Liver (tissue), 9 donors: ENCODE results near the gene CATSPER1. TPM values are rescaled to one million over a fixed set of nuclear protein-coding genes. Genes with fewer than 3 reads are reported as not detected.

Source experiments
- DNase-seq: peaks from one replicate; pipeline ENCODE4 v3.0.0-alpha.2; 2017; ENCODE audit warnings: low spot score
- H3K27ac ChIP-seq, 2 donors: one replicate each; pipeline ENCODE4 v1.7.0; 2013; ENCODE audit warnings: inconsistent platforms in 2 of 2, low read length in 2 of 2, control low read depth in 1 of 2, low read depth in 1 of 2, mild to moderate bottlenecking in 1 of 2
- H3K27me3 ChIP-seq, 4 donors: one replicate each; pipeline versions ENCODE4 v1.6.1 to v1.7.0; 2013; ENCODE audit warnings: low read length in 3 of 4, inconsistent platforms in 1 of 4, mild to moderate bottlenecking in 1 of 4, moderate library complexity in 1 of 4; ENCODE audit not compliant: control insufficient read depth in 4 of 4, insufficient read depth in 4 of 4
- H3K36me3 ChIP-seq, 4 donors: one replicate each; pipeline versions ENCODE4 v1.6.1 to v1.7.0; 2013; ENCODE audit warnings: low read length in 3 of 4, mild to moderate bottlenecking in 3 of 4, low read depth in 1 of 4, moderate library complexity in 1 of 4; ENCODE audit not compliant: control insufficient read depth in 4 of 4, insufficient read depth in 3 of 4
- H3K4me1 ChIP-seq, 4 donors: one replicate each; pipeline versions ENCODE4 v1.6.1 to v1.7.0; 2013; ENCODE audit warnings: low read length in 3 of 4, mild to moderate bottlenecking in 3 of 4, moderate library complexity in 1 of 4; ENCODE audit not compliant: control insufficient read depth in 4 of 4, insufficient read depth in 4 of 4
- H3K4me3 ChIP-seq, 3 donors: one replicate each; pipeline versions ENCODE4 v1.6.1 to v1.7.0; 2013; ENCODE audit warnings: low read length in 3 of 3, control low read depth in 1 of 3, low read depth in 1 of 3, mild to moderate bottlenecking in 1 of 3
- H3K9ac ChIP-seq, 2 donors: one replicate each; pipeline ENCODE4 v1.7.0; 2013; ENCODE audit warnings: low read length in 2 of 2, mild to moderate bottlenecking in 2 of 2, moderate library complexity in 2 of 2, control low read depth in 1 of 2, low read depth in 1 of 2
- H3K9me3 ChIP-seq, 4 donors: one replicate each; pipeline versions ENCODE4 v1.6.1 to v1.7.0; 2013; ENCODE audit warnings: low read length in 3 of 4; ENCODE audit not compliant: control insufficient read depth in 4 of 4
- EGR1 ChIP-seq, 2 donors: IDR thresholded peaks; 2 replicates each; pipeline ENCODE4 v1.6.1; 2016 to 2018; ENCODE audit warnings: antibody characterized with exemption in 2 of 2, low read depth in 2 of 2
- FOXA1 ChIP-seq: IDR thresholded peaks from 2 replicates; pipeline ENCODE4 v1.6.1; 2016; ENCODE audit warnings: antibody characterized with exemption
- FOXA2 ChIP-seq: IDR thresholded peaks from 2 replicates; pipeline ENCODE4 v1.6.1; 2016; ENCODE audit warnings: antibody characterized with exemption
- GABPA ChIP-seq, 2 donors: IDR thresholded peaks in 1 of 2; conservative IDR thresholded peaks in 1 of 2; 2 replicates each; pipeline ENCODE4 v1.6.1; 2016; ENCODE audit warnings: antibody characterized with exemption in 2 of 2, mild to moderate bottlenecking in 1 of 2, moderate library complexity in 1 of 2
- HNF4A ChIP-seq, 2 donors: conservative IDR thresholded peaks; 2 replicates each; pipeline ENCODE4 v1.6.1; 2016; ENCODE audit warnings: antibody characterized with exemption in 2 of 2, mild to moderate bottlenecking in 2 of 2
- NR2F2 ChIP-seq: IDR thresholded peaks from 2 replicates; pipeline ENCODE4 v1.6.1; 2016; ENCODE audit warnings: antibody characterized with exemption
- RAD21 ChIP-seq, 2 donors: IDR thresholded peaks; 2 replicates each; pipeline ENCODE4 v1.6.1; 2016; ENCODE audit warnings: antibody characterized with exemption in 2 of 2, mild to moderate bottlenecking in 2 of 2
- RXRA ChIP-seq, 2 donors: IDR thresholded peaks; 2 replicates each; pipeline ENCODE4 v1.6.1; 2017 to 2018; ENCODE audit warnings: antibody characterized with exemption in 2 of 2, mild to moderate bottlenecking in 1 of 2
- SP1 ChIP-seq: IDR thresholded peaks from 2 replicates; pipeline ENCODE4 v1.6.1; 2018; ENCODE audit warnings: antibody characterized with exemption, mild to moderate bottlenecking
- TAF1 ChIP-seq: conservative IDR thresholded peaks from 2 replicates; pipeline ENCODE4 v1.6.1; 2016; ENCODE audit warnings: antibody characterized with exemption, mild to moderate bottlenecking
- YY1 ChIP-seq: IDR thresholded peaks from 2 replicates; pipeline ENCODE4 v1.6.1; 2016; ENCODE audit warnings: antibody characterized with exemption, mild to moderate bottlenecking
- WGBS: extraction: QIAGEN DNeasy Blood & Tissue Kit; methylation state at CpG from one replicate; pipeline ENCODE4 v1.1.7; 2013; 5-methylcytosine and 5-hydroxymethylcytosine counted together
- polyA plus RNA-seq, 2 donors: library from polyadenylated mRNA; stranded (reverse) in 1 of 2; unstranded in 1 of 2; fragments of 200-250 nt in 1 of 2; fragments of >200 nt in 1 of 2; fragmentation: Nextera tagmentation in 1 of 2; extraction: Ambion mirVana in 1 of 2; gene quantifications; one replicate each; pipeline versions ENCODE4 v1.2.1 to v1.2.3, GENCODE V29; 2013 to 2015
- total RNA-seq, 2 donors: library from RNA; depleted of rRNA; stranded (reverse); fragments of >200 nt; gene quantifications; one replicate each; pipeline ENCODE4 v1.2.3, GENCODE V29; 2014
- TF ChIP-seq, protein P1 (sequence below): IDR thresholded peaks from 2 replicates; pipeline ENCODE4 v1.6.1; 2016; ENCODE audit warnings: antibody characterized with exemption
- TF ChIP-seq, protein P2 (sequence below): IDR thresholded peaks from 2 replicates; pipeline ENCODE4 v1.6.1; 2016; ENCODE audit warnings: antibody characterized with exemption
- TF ChIP-seq, protein P3 (sequence below): IDR thresholded peaks from 2 replicates; pipeline ENCODE4 v1.6.1; 2016; ENCODE audit warnings: antibody characterized with exemption, mild to moderate bottlenecking
- TF ChIP-seq, protein P4 (sequence below): fragments of 150-350 bp; IDR thresholded peaks from 2 replicates; pipeline ENCODE4 v1.5.1; 2017; ENCODE audit warnings: improper control_type of control experiment, low read depth, low read length; ENCODE audit not compliant: missing input control
- donor health status: healthy.
- donor health status: healthy.
- donor health status: healthy.
- donor health status: healthy.
- donor health status: healthy.

Gene CATSPER1
- total and polyA plus RNA-seq, 4 donors: 0.17 TPM; not detected in 3

DNA sequence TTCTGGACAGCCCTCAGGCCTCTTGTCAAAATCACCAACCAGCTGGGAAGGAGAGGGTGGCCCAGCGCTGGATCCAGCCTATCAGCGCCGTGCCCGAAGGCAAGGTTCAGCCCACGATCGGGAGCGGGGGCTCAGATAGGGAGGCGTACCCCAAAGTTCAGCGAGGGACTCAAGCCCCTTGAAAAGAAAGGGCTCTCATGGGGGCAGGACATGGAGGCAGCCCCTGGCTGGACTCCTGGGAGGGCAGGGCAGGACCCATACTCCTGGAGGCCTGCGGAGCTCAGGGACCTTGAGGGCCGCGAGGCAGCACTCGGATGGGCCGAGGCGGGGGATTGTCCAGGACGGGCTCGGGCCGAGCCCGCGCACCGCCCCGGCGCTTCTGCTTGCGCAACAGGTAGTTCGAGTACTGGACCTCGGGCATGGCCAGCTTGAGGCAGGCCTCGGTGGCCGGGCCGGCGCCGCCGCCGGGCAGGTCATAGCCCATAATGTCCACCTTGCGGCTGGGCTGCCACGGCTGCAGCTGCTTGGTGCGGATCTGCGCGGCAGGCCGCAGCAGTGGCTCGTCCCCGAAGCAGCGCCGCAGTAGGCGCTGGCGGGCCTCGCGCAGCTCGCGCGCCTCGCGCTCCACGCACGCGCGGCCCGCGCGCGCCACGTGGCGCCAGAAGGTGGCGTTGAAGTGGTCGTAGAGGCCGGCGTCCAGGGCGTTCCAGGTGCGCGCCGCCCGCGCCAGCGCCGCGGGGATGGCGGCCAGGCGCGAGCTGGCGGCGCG lies 16.1 kb upstream of the CATSPER1 start:
- TF ChIP-seq EGR1 (IDR thresholded peaks at IDR 0.05; ENCODE audit: low read depth in 2 of 2): no peak
- Histone ChIP-seq H3K27me3 (no peaks in the 10 kb centered on the region), H3K36me3 (no peaks in the 10 kb centered on the region), H3K4me3 (no peak overlapping the region), H3K9me3 (no peaks in the 10 kb centered on the region), H3K27ac (no peak overlapping the region), H3K9ac (no peak overlapping the region), H3K4me1 (peaks cover 0 to 5% (median 4%) of the 10 kb centered on the region in 4 donors)
- no peak for DNase-seq
- WGBS: 95% methylated on average over 81 of the region's 81 CpGs

DNA sequence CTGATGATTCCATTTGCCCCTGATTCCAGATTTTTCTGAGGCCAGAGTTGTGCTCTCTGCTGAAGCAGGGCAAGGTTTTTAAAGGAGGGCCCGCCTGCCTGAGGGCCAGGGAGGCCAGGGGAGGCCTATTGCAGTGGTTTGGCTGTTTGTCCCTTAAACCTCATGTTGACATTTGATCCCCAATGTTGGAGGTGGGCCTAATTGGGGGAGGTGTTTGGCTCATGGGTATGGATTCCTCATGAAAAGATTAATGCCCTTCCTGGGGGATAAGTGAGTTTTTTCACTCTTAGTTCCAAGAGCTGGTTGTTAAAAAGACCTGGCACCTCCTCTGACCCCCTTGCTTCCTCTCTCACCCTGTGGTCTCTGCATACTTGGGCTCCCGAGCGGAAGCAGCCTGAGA lies 13.5 kb upstream of the CATSPER1 start:
- TF ChIP-seq, protein P1, sequence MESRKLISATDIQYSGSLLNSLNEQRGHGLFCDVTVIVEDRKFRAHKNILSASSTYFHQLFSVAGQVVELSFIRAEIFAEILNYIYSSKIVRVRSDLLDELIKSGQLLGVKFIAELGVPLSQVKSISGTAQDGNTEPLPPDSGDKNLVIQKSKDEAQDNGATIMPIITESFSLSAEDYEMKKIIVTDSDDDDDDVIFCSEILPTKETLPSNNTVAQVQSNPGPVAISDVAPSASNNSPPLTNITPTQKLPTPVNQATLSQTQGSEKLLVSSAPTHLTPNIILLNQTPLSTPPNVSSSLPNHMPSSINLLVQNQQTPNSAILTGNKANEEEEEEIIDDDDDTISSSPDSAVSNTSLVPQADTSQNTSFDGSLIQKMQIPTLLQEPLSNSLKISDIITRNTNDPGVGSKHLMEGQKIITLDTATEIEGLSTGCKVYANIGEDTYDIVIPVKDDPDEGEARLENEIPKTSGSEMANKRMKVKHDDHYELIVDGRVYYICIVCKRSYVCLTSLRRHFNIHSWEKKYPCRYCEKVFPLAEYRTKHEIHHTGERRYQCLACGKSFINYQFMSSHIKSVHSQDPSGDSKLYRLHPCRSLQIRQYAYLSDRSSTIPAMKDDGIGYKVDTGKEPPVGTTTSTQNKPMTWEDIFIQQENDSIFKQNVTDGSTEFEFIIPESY: no peak
- TF ChIP-seq, protein P2, sequence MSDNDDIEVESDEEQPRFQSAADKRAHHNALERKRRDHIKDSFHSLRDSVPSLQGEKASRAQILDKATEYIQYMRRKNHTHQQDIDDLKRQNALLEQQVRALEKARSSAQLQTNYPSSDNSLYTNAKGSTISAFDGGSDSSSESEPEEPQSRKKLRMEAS: no peak
- no peak for TF ChIP-seq RXRA (IDR thresholded peaks at IDR 0.05)
- TF ChIP-seq RAD21 (IDR thresholded peaks at IDR 0.05): no peak
- TF ChIP-seq, protein P3, sequence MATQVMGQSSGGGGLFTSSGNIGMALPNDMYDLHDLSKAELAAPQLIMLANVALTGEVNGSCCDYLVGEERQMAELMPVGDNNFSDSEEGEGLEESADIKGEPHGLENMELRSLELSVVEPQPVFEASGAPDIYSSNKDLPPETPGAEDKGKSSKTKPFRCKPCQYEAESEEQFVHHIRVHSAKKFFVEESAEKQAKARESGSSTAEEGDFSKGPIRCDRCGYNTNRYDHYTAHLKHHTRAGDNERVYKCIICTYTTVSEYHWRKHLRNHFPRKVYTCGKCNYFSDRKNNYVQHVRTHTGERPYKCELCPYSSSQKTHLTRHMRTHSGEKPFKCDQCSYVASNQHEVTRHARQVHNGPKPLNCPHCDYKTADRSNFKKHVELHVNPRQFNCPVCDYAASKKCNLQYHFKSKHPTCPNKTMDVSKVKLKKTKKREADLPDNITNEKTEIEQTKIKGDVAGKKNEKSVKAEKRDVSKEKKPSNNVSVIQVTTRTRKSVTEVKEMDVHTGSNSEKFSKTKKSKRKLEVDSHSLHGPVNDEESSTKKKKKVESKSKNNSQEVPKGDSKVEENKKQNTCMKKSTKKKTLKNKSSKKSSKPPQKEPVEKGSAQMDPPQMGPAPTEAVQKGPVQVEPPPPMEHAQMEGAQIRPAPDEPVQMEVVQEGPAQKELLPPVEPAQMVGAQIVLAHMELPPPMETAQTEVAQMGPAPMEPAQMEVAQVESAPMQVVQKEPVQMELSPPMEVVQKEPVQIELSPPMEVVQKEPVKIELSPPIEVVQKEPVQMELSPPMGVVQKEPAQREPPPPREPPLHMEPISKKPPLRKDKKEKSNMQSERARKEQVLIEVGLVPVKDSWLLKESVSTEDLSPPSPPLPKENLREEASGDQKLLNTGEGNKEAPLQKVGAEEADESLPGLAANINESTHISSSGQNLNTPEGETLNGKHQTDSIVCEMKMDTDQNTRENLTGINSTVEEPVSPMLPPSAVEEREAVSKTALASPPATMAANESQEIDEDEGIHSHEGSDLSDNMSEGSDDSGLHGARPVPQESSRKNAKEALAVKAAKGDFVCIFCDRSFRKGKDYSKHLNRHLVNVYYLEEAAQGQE: no peak
- no peak for TF ChIP-seq EGR1 (IDR thresholded peaks at IDR 0.05; ENCODE audit: low read depth in 2 of 2)
- no peak for TF ChIP-seq TAF1
- TF ChIP-seq FOXA2: no peak
- Histone ChIP-seq H3K9ac (no peak overlapping the region), H3K36me3 (no peaks in the 10 kb centered on the region), H3K27me3 (peaks cover 0 to 5% (median 0%) of the 10 kb centered on the region in 4 donors), H3K4me1 (no peaks in the 10 kb centered on the region), H3K4me3 (no peak overlapping the region), H3K27ac (no peak overlapping the region), H3K9me3 (no peaks in the 10 kb centered on the region)
- WGBS: 91% methylated on average over 3 of the region's 3 CpGs
- DNase-seq: no peak

DNA sequence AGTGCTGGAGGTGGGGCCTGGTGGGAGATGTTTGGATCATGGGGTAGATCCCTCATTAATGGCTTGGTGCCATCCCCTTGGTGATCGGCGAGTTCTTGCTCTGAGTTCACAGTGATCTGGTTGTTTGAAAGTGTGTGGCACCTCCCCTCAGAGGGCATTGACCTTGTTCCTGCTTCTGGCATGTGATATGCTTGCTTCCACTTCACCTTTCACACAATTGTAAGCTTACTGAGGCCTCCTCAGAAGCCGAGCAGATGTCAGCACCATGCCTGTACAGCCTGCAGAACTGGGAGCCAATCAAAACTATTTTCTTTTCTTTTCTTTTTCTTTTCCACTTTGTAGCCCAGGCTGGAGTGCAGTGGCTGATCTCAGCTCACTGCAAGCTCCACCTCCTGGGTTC lies 11.0 kb upstream of the CATSPER1 start:
- WGBS: 52% methylated on average over 3 of the region's 3 CpGs
- H3K4me1 ChIP-seq: no peaks in the 10 kb centered on the region
- no peaks in the 10 kb centered on the region for H3K36me3 ChIP-seq
- no peak for DNase-seq
- H3K4me3 ChIP-seq: no peak overlapping the region
- H3K9me3 ChIP-seq: no peaks in the 10 kb centered on the region
- peaks cover 0 to 5% (median 0%) of the 10 kb centered on the region in 4 donors for H3K27me3 ChIP-seq
- H3K27ac ChIP-seq: no peak overlapping the region
- H3K9ac ChIP-seq: no peak overlapping the region
- TF ChIP-seq FOXA2 (no peak), SP1 (no peak), RXRA (IDR thresholded peaks at IDR 0.05) (no peak), GABPA (IDR thresholded peaks at IDR 0.05 in 1 of 2, conservative IDR thresholded peaks at IDR 0.05 in 1 of 2) (no peak), NR2F2 (no peak), FOXA1 (no peak), HNF4A (conservative IDR thresholded peaks at IDR 0.05) (no peak), RAD21 (IDR thresholded peaks at IDR 0.05) (no peak), YY1 (no peak), EGR1 (IDR thresholded peaks at IDR 0.05; ENCODE audit: low read depth in 2 of 2) (no peak), TAF1 (no peak)
- TF ChIP-seq, protein P3: no peak
- TF ChIP-seq, protein P4, sequence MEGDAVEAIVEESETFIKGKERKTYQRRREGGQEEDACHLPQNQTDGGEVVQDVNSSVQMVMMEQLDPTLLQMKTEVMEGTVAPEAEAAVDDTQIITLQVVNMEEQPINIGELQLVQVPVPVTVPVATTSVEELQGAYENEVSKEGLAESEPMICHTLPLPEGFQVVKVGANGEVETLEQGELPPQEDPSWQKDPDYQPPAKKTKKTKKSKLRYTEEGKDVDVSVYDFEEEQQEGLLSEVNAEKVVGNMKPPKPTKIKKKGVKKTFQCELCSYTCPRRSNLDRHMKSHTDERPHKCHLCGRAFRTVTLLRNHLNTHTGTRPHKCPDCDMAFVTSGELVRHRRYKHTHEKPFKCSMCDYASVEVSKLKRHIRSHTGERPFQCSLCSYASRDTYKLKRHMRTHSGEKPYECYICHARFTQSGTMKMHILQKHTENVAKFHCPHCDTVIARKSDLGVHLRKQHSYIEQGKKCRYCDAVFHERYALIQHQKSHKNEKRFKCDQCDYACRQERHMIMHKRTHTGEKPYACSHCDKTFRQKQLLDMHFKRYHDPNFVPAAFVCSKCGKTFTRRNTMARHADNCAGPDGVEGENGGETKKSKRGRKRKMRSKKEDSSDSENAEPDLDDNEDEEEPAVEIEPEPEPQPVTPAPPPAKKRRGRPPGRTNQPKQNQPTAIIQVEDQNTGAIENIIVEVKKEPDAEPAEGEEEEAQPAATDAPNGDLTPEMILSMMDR: no peak
